ENCODE measurements around the gene ZNF665. TPM values are rescaled to one million over a fixed set of nuclear protein-coding genes. Genes with fewer than 3 reads are reported as not detected.
A peak's percentile ranks its signal among the peaks of the same experiment; 100 is the strongest.
"Not testable (repeated sequence)": the region's sequence is repeated elsewhere in the genome, so short reads cannot be mapped to it uniquely, and the experiment has no call there.

Gene ZNF665
- 2.4 and 3.3 TPM in 2 replicates for total RNA-seq

GRCh38 chr19:53192771-53193534 is at the start of gene ZNF665:
ZNF665 (minus strand) TSS chr19:53193358; CDS start chr19:53182898, 10,460 bp downstream.
- peak; percentile 47 for DNase-seq (ENCODE audit: low read depth, low spot score)

GRCh38 chr19:53237114-53237777 is 44.1 kb upstream of the ZNF665 start:
- DNase-seq (ENCODE audit: low read depth, low spot score) = no peak

- DNase-seq (ENCODE audit: low read depth, low spot score) = no peak
Observed at GRCh38 chr19:53224606-53225005, 31.4 kb upstream of the ZNF665 start.

DNA sequence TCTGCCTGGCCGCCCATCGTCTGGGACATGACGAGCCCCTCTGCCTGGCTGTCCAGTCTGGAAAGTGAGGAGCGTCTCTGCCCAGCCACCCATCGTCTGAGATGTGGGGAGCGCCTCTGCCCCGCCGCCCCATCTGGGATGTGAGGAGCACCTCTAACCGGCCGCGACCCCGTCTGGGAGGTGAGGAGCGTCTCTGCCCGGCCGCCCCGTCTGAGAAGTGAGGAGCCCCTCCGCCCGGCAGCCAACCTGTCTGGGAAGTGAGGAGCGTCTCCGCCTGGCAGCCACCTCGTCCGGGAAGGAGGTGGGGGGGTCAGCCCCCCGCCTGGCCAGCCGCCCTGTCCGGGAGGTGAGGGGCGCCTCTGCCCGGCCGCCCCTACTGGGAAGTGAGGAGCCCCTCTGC is 29.6 kb upstream of the ZNF665 start:
- DNase-seq (ENCODE audit: low read depth, low spot score) = not testable (repeated sequence)

DNA sequence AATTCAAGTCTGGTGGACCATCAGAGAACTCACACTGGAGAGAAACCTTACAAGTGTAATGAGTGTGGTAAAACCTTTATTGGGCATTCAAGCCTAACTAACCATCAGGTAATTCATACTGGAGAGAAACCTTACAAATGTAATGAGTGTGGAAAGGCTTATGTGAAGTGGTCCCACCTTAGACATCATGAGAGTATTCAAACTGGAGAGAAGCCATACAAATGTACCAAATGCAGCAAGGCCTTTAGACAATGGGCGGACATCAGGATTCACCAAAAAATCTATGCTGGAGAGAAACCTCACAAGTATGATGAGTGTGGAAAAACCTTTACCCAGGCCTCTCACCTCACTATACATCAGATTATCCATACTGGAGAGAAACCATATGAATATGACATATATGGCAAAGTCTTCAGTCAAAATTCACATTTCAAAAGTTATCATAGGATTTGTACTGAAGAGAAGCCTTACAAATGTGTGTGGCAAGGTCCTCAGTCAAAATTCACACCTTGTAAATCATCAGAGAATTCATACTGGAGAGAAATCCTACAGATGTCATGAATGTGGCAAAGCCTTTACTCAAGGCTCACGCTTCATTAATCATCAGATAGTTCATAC is 19.7 kb upstream of the ZNF665 start:
- DNase-seq (ENCODE audit: low read depth, low spot score) = no peak

GRCh38 chr19:53211554-53211953 is 18.4 kb upstream of the ZNF665 start:
- DNase-seq (ENCODE audit: low read depth, low spot score) = not testable (repeated sequence)

GRCh38 chr19:53196777-53197396 is 3.7 kb upstream of the ZNF665 start:
- DNase-seq (ENCODE audit: low read depth, low spot score) = peak; percentile 63

DNA sequence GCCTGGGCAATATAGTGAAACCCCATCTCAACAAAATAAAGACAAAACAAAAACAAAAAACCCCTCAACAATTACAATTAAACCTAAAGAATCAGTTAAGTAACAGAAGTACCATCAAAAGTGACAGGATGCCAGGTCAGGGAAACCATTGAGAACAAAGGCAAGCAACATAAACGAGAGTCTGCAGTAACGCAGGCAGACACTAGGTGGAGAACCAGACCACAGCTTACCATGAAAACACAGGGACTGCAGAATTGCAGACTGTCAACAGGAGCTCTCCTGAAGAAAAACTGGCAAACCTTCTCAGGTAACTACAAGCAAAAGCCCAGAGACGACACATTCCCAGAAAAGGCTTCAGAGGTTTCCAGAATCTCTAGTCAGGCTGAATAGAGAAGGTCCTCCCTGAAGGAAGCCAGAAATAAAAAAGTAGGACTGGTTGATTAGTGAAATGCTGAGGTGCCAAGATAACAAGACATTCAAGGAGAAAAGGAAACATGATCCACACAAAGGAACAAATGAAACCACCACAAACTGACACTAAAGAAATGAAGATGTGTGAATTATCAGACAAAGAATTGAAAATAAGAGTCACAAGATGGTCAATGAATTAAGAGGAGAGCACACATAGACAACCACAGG is 2.2 kb upstream of the ZNF665 start:
- DNase-seq (ENCODE audit: low read depth, low spot score) = peak; percentile 63

GRCh38 chr19:53193535-53194222 is 521 bp upstream of the ZNF665 start:
- DNase-seq (ENCODE audit: low read depth, low spot score) = no peak

GRCh38 chr19:53190253-53190652 is 2.9 kb downstream of the ZNF665 start:
- no peak for DNase-seq (ENCODE audit: low read depth, low spot score)

DNA sequence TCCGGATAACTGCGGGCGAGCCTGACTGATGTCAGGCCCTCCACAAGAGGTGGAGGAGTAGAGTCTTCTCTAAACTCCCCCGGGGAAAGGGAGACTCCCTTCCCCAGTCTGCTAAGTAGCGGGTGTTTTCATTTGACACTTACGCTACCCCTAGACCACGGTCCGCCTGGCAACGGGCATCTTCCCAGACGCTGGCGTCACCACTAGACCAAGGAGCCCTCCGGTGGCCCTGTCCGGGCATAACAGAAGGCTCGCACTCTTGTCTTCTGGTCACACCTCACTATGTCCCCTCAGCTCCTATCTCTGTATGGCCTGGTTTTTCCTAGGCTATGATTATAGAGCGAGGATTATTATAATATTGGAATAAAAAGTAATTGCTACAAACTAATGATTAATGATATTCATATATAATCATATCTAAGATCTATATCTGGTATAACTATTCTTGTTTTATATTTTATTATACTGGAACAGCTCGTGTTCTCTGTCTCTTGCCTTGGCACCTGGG is 3.4 kb downstream of the ZNF665 start:
- not testable (repeated sequence) for DNase-seq (ENCODE audit: low read depth, low spot score)

GRCh38 chr19:53185155-53185882 is 7.8 kb downstream of the ZNF665 start:
- DNase-seq (ENCODE audit: low read depth, low spot score) = not testable (repeated sequence)

DNA sequence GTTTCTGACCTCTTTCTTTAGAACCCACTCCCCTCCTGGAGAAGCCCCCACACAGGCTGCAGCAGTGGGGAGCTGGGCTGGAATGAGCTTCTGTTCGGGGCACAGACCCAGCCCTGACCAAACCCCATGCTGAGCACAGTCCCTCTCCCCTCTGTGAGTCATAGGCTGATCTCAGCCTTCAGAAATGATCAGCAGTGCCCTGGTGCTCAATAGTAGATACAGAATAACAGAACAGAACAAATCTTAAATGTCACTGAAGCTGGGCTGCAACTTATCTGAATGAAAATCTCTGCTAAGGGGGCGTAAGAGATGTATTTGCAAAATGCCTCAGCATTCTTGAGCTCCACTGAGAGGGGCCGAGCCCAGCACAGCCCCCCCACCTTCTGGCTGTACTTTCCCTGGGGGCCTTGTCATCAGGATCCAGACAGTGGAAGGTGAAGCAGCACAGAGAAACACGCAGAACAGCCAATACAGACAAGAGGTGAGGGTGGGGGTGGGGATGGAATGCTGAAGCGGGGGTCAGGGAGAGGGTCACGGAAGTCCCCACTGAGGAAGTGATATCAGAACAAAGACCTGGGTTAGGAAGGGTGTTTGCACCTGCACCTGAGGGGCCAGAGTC is 9.9 kb downstream of the ZNF665 start:
- DNase-seq (ENCODE audit: low read depth, low spot score) = no peak

DNA sequence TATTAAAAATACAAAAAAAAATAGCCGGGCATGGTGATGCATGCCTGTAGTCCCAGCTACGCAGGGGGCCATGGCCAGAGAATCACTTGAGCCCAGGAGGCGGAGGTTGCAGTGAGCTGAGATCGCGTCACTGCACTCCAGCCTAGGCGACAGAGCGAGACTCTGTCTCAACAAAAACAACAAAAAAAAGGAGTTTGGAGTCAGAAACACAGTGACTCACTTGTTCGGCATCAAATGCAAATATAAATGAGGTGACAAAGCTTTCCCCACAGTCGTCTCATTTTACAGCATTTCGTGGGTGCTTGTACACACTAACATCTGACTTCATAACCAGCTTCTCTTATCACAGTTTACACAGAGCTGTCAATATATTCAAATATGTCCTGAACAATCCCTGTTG is 11.0 kb downstream of the ZNF665 start:
- DNase-seq (ENCODE audit: low read depth, low spot score) = no peak

- no peak for DNase-seq (ENCODE audit: low read depth, low spot score)
Observed at GRCh38 chr19:53177986-53178385, 15.2 kb downstream of the ZNF665 start.

GRCh38 chr19:53172889-53173288 is 20.3 kb downstream of the ZNF665 start:
- no peak for DNase-seq (ENCODE audit: low read depth, low spot score)

GRCh38 chr19:53165691-53166091 is 27.5 kb downstream of the ZNF665 start:
- DNase-seq (ENCODE audit: low read depth, low spot score) = no peak

GRCh38 chr19:53161123-53161522 is 32.0 kb downstream of the ZNF665 start:
- DNase-seq (ENCODE audit: low read depth, low spot score) = no peak

DNA sequence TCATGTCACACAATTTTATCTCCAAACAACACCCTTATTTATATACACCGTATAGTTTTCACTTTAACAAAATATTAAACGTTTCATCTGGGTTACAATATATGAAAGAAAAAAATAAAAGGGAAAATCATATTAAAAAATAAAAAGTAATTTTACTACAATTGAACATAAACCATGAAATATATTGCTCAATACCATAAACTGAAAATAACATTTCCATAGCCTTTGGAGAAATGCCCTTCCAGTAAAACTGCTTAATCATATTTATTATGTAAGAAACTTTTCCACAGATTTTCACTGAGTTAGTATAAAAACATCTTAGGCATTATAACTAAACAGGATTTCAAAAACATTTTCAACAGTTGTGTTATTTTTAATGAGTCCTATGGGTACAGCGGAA is 32.8 kb downstream of the ZNF665 start:
- DNase-seq (ENCODE audit: low read depth, low spot score) = no peak

All from pulmonary artery endothelial cell (primary cell).